Transverse colon (tissue), 3 donors: ENCODE data around the gene SNX8.

ENCODE experiments used
- CTCF ChIP-seq, 5 experiments: fragments of 200-600 bp in 3 of 5; fragments of 450-650 bp in 2 of 5; sonication (generic) in 3 of 5; IDR thresholded peaks; 1 replicate in 2 of 5; 2 replicates in 3 of 5; pipeline ENCODE4 v1.5.1; 2016 to 2017; ENCODE audit warnings: antibody characterized with exemption in 5 of 5, inconsistent platforms in 3 of 5, mild to moderate bottlenecking in 2 of 5, moderate library complexity in 1 of 5
- EP300 ChIP-seq: sonication (generic); formaldehyde crosslinking; IDR thresholded peaks from one replicate; pipeline ENCODE4 v1.6.1; 2017; ENCODE audit warnings: antibody characterized with exemption, low read depth

- TF ChIP-seq CTCF (IDR thresholded peaks at IDR 0.05) = peak; percentile 44 to 65 (median 49)
- TF ChIP-seq EP300 = no peak
Observed at GRCh38 chr7:2247141-2247995, 66.9 kb downstream of the SNX8 start.
